OCI-LY7 (cell line): ENCODE data around the gene EGLN3. TPM values are rescaled to one million over a fixed set of nuclear protein-coding genes. Genes with fewer than 3 reads are reported as not detected.

Source experiments
- BruUV-seq: library from RNA; stranded (reverse); fragments of 400-500 nt; replicated peaks from 2 replicates; lab custom pipeline; 2021; lab: Mats Ljungman, UMichigan
- CTCF ChIA-PET: fragments of 300-600 bp; sonication (Branson Sonifier 250); formaldehyde crosslinking; loops from one replicate; lab custom pipeline; 2022; ENCODE audit warnings: antibody characterized with exemption; ENCODE audit not compliant: unreplicated experiment; lab: Charles Lee
- POLR2A ChIA-PET: fragments of 300-600 bp; sonication (Branson Sonifier 250); formaldehyde crosslinking; loops from one replicate; lab custom pipeline; 2022; ENCODE audit warnings: antibody characterized with exemption; lab: Charles Lee
- DNase-seq: peaks from one replicate; pipeline ENCODE4 v3.0.0-alpha.2; 2015; ENCODE audit warnings: low spot score
- H2AFZ ChIP-seq: fragments of 200-600 bp; sonication (generic), shearing (Covaris generic); 2 replicates; pipeline ENCODE4 v1.6.1; 2014; ENCODE audit warnings: mild to moderate bottlenecking, antibody characterized with exemption, low read length, moderate library complexity
- H3K27ac ChIP-seq: fragments of 200-600 bp; sonication (generic); 2 replicates; pipeline ENCODE4 v1.5.1; 2014; ENCODE audit warnings: mixed run types, low read depth, mild to moderate bottlenecking, moderate library complexity, low read length, inconsistent platforms; ENCODE audit not compliant: poor library complexity, severe bottlenecking
- H3K36me3 ChIP-seq: fragments of 200-600 bp; sonication (generic); 2 replicates; pipeline ENCODE4 v1.6.1; 2014; ENCODE audit warnings: mild to moderate bottlenecking, antibody characterized with exemption, low read length, moderate library complexity, mixed read lengths; ENCODE audit not compliant: insufficient read depth
- H3K4me1 ChIP-seq: fragments of 200-600 bp; sonication (generic); 2 replicates; pipeline ENCODE4 v1.5.1; 2014; ENCODE audit warnings: mild to moderate bottlenecking, low read length; ENCODE audit not compliant: insufficient read depth, poor library complexity, severe bottlenecking
- H3K4me2 ChIP-seq: fragments of 200-600 bp; sonication (generic); 2 replicates; pipeline ENCODE4 v1.6.1; 2014; ENCODE audit warnings: mild to moderate bottlenecking, low read length
- H3K4me3 ChIP-seq: fragments of 200-600 bp; sonication (generic); 2 replicates; pipeline ENCODE4 v1.5.1; 2014; ENCODE audit warnings: mild to moderate bottlenecking, low read depth, low read length; ENCODE audit not compliant: poor library complexity, severe bottlenecking
- H3K79me2 ChIP-seq: fragments of 200-600 bp; sonication (generic); 2 replicates; pipeline ENCODE4 v1.6.1; 2016; ENCODE audit warnings: low read depth, mild to moderate bottlenecking, low read length, moderate library complexity, mixed read lengths; ENCODE audit not compliant: insufficient read depth
- H3K9me2 ChIP-seq: fragments of 200-600 bp; sonication (generic); 2 replicates; pipeline ENCODE4 v1.6.1; 2016; ENCODE audit warnings: mild to moderate bottlenecking, low read length, mixed read lengths; ENCODE audit not compliant: insufficient read depth
- H3K9me3 ChIP-seq: fragments of 200-600 bp; sonication (generic); 2 replicates; pipeline ENCODE4 v1.6.1; 2014; ENCODE audit warnings: mild to moderate bottlenecking, mixed run types, low read length, mixed read lengths
- H4K20me1 ChIP-seq: fragments of 200-600 bp; sonication (generic); 2 replicates; pipeline ENCODE4 v1.6.1; 2014; ENCODE audit warnings: mild to moderate bottlenecking, antibody characterized with exemption, low read length, moderate library complexity, mixed read lengths; ENCODE audit not compliant: insufficient read depth
- EZH2phosphoT487 ChIP-seq: fragments of 200-600 bp; sonication (generic); IDR thresholded peaks from 2 replicates; pipeline ENCODE4 v1.6.1; 2018; ENCODE audit warnings: low read depth, borderline replicate concordance, mild to moderate bottlenecking, mixed run types, antibody characterized with exemption, low read length, moderate library complexity, mixed read lengths
- intact Hi-C: fragments of 100-400 bp; cut with micrococcal nuclease; formaldehyde crosslinking; loops from one replicate; pipeline ENCODE4 v1.10.0; 2022; ENCODE audit not compliant: unreplicated experiment
- total RNA-seq, 2 experiments: library from RNA; depleted of rRNA in 1 of 2; stranded (reverse); fragments of >200 nt in 1 of 2; shearing (Covaris generic) in 1 of 2; gene quantifications; 2 replicates each; pipeline ENCODE4 v1.2.3, GENCODE V29; 2014 to 2022
- TF ChIP-seq, protein P1 (sequence below): fragments of 200-600 bp; sonication (generic); conservative IDR thresholded peaks from 2 replicates; pipeline ENCODE4 v1.5.1; 2014; ENCODE audit warnings: mild to moderate bottlenecking, antibody characterized with exemption, low read length, moderate library complexity, mixed read lengths

The EGLN3 gene
- total RNA-seq, 2 experiments from 2014 or later: not detected

DNA sequence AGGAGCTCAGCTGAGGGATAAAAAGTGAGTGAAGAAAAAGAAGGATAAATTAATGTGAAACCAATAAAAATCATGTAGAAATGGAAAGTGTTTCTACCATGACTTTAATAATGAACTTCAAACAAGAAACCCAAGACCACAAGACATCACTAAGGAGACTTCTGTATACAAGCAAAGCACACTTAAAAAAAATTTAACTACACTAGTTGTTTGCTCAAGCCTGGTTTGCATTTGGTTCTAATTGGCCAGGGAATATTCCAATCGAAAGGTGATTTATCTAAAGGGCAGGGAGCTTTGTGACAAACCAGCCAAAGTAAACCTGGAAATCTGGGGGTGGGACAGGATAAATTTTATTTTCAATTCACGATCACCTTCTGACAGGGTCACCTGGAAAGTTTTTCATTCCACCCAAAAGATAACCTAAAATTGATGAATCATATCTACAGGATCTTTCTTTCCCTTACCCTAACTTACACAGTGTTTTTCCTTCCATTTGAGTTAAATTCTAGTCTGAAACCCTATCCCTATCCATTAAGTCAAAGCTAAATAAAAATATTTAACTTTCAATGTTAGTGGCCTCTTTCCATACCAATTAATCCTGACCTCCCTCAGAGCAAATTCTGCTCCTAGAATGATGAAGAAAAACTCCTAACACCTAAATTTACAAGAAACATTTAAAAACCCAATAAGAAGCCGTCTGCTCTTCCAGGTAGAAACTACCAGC is 2.6 kb downstream of the EGLN3 start:
- intact Hi-C loops: no loop called here
- Histone ChIP-seq H3K9me2 (no peaks in the 10 kb centered on the region), H3K79me2 (no peaks in the 10 kb centered on the region), H4K20me1 (no peaks in the 10 kb centered on the region), H3K9me3 (no peaks in the 10 kb centered on the region), H3K4me2 (no peak overlapping the region), H3K4me3 (no peak overlapping the region), H3K4me1 (no peaks in the 10 kb centered on the region), H3K27ac (no peak overlapping the region), H2AFZ (no peak overlapping the region), H3K36me3 (no peaks in the 10 kb centered on the region)
- ChIA-PET POLR2A (no interaction called here), CTCF (no interaction called here)
- TF ChIP-seq EZH2phosphoT487: no peak
- TF ChIP-seq, protein P1, sequence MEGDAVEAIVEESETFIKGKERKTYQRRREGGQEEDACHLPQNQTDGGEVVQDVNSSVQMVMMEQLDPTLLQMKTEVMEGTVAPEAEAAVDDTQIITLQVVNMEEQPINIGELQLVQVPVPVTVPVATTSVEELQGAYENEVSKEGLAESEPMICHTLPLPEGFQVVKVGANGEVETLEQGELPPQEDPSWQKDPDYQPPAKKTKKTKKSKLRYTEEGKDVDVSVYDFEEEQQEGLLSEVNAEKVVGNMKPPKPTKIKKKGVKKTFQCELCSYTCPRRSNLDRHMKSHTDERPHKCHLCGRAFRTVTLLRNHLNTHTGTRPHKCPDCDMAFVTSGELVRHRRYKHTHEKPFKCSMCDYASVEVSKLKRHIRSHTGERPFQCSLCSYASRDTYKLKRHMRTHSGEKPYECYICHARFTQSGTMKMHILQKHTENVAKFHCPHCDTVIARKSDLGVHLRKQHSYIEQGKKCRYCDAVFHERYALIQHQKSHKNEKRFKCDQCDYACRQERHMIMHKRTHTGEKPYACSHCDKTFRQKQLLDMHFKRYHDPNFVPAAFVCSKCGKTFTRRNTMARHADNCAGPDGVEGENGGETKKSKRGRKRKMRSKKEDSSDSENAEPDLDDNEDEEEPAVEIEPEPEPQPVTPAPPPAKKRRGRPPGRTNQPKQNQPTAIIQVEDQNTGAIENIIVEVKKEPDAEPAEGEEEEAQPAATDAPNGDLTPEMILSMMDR: no peak
- no TSS peak for BruUV-seq
- DNase-seq: no peak

DNA sequence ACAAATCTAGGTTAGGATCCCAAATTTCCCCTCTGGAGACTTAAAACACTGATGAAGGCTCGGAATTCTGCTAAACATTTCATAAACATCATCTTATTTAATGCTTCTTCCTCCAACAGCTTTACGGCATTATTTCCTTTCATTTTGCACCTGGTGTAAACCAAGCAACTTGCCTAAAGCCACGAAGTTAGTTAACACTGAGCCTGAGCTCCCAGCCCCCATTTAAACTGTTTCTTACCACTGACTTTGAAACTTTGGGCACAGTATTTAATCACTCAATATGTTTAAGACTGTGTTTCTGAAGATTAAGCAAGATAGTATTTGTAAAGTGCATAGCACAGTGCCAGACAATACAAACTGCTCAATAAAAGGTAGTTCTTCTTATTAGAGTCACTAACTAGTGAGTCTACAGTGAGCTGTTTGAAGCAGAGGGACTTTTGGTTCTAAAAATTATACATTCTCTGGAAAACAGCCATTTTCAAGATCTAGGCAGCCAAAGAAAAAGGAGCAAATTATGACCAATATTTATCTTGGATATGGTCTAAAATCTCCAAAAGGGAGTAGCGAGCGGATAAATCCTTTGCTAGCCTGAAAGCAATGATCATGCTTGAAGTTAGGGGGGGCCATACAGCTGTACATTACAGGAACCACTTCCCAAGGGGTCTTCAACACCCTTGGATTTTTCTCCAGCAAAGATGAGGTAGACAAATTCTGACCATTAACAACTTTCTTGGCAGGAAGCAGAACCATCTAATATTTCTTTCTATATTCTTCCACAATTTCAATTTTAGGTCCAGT is 4.0 kb downstream of the EGLN3 start:
- no peaks in the 10 kb centered on the region for H3K36me3 ChIP-seq
- no peaks in the 10 kb centered on the region for H3K9me3 ChIP-seq
- ChIA-PET POLR2A (interaction anchor here (0.6 kb wide), 1 partner anchor 22 kb away, joined by 6 read pairs; no protein-coding TSS in a partner anchor), CTCF (no interaction called here)
- no peaks in the 10 kb centered on the region for H3K4me1 ChIP-seq
- no peak overlapping the region for H3K27ac ChIP-seq
- intact Hi-C loops: no loop called here
- H3K79me2 ChIP-seq: no peaks in the 10 kb centered on the region
- H3K4me3 ChIP-seq: no peak overlapping the region
- no peak overlapping the region for H2AFZ ChIP-seq
- no peaks in the 10 kb centered on the region for H4K20me1 ChIP-seq
- no peaks in the 10 kb centered on the region for H3K9me2 ChIP-seq
- no TSS peak for BruUV-seq
- TF ChIP-seq, protein P1: no peak
- no peak for TF ChIP-seq EZH2phosphoT487
- H3K4me2 ChIP-seq: no peak overlapping the region
- no peak for DNase-seq
